ENCODE measurements around the gene CYFIP2. TPM values are rescaled to one million over a fixed set of nuclear protein-coding genes. Genes with fewer than 3 reads are reported as not detected.

Gene CYFIP2
- total RNA-seq, 6 experiments from 2014 or later = 7.1 to 20.0 (median 9.7) TPM

DNA sequence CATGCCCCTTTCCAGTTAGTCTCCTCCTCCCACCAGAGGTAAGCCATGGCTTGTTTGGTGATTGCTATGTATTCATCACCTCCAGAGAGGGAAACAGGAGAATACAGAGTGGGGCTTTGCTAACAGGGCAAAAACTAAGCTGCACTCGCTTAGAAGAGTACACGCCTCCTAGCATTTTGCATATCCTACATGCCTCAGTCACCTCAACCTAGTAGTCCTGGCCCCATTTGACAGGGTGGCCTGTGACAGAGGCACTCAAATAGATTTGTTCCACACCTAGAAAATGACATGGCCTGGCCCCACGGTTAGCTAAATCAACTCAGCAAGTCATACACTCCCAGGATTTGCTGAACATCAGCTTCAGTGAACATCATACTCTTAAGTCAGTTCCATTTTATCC is 90.7 kb downstream of the CYFIP2 start:
- Mint-ChIP-seq H3K27ac (no peak overlapping the region), H3K27me3 (ENCODE audit: insufficient read depth) (no peaks in the 10 kb centered on the region)
- no peak for DNase-seq

DNA sequence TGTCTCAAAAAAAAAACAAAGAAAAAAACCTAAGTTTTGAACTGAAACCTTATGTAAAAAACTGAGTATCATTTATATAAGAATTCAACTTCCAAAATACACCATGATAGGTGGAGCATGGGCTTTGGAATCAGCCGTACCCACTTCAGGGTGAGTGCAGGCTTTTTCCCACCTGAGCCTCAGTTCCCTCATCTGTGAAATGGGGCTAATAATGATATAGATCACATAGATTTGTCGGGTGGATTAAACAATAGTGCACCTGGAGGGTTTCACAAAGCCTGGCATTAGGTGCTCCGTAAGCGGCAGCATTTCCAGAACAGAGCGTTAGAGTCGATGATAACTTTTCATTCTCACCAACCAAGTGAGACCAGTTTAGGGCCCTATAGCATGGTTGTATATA is 91.9 kb downstream of the CYFIP2 start:
- Mint-ChIP-seq H3K4me3 (no peak overlapping the region), H3K27me3 (ENCODE audit: insufficient read depth) (no peaks in the 10 kb centered on the region), H3K36me3 (ENCODE audit: low read depth) (peaks cover 5% of the 10 kb centered on the region; the same call in 1 of the 2 replicates), H3K27ac (no peak overlapping the region), H3K4me1 (ENCODE audit: low read depth) (peaks cover 23% of the 10 kb centered on the region), H3K9me3 (no peaks in the 10 kb centered on the region)
- DNase-seq = no peak
- TF ChIP-seq CTCF (IDR thresholded peaks at IDR 0.05) = no peak

More for the DNA sequence above, 90.7 kb downstream of the CYFIP2 start:
- Mint-ChIP-seq H3K36me3 (ENCODE audit: low read depth) (peaks cover 5% of the 10 kb centered on the region; the same call in 1 of the 2 replicates), H3K4me3 (no peak overlapping the region), H3K4me1 (ENCODE audit: low read depth) (peaks cover 11% of the 10 kb centered on the region), H3K9me3 (no peaks in the 10 kb centered on the region)
- no peak for TF ChIP-seq CTCF (IDR thresholded peaks at IDR 0.05)

GRCh38 chr5:157358871-157359270 is 92.9 kb downstream of the CYFIP2 start:
- Mint-ChIP-seq H3K27me3 (ENCODE audit: insufficient read depth) (no peaks in the 10 kb centered on the region), H3K27ac (no peak overlapping the region), H3K4me1 (ENCODE audit: low read depth) (peaks cover 28% of the 10 kb centered on the region), H3K9me3 (no peaks in the 10 kb centered on the region), H3K36me3 (ENCODE audit: low read depth) (peaks cover 5% of the 10 kb centered on the region; the same call in 1 of the 2 replicates), H3K4me3 (no peak overlapping the region)
- TF ChIP-seq CTCF (IDR thresholded peaks at IDR 0.05) = no peak
- DNase-seq = no peak

GRCh38 chr5:157359356-157360055 is 93.6 kb downstream of the CYFIP2 start:
- Mint-ChIP-seq H3K4me3 (no peak overlapping the region), H3K27me3 (ENCODE audit: insufficient read depth) (no peaks in the 10 kb centered on the region), H3K9me3 (no peaks in the 10 kb centered on the region), H3K36me3 (ENCODE audit: low read depth) (peaks cover 5% of the 10 kb centered on the region; the same call in 1 of the 2 replicates), H3K27ac (no peak overlapping the region), H3K4me1 (ENCODE audit: low read depth) (peaks cover 28% of the 10 kb centered on the region)
- DNase-seq = no peak
- no peak for TF ChIP-seq CTCF (IDR thresholded peaks at IDR 0.05)

DNA sequence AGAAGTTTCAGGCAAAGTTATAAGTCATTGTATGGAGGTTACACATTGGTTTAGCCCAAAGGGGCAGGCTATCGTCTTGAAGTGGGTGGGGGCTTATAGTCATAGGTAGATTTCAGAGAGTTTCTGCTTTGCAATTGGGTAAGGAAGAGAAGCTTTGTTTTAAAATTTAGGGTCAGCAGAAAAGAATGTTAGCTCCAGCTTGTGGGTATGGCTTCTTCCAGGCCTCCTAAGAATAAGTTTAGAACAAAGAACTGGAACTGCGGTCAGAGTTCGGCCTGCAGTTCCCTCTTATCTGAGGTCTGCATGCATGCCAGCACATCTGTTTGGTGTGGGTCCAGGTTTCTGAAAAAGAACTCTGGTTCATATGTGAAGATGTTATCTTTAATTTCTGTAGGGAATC is 96.1 kb downstream of the CYFIP2 start:
- Mint-ChIP-seq H3K27me3 (ENCODE audit: insufficient read depth) (no peaks in the 10 kb centered on the region), H3K27ac (no peak overlapping the region), H3K4me3 (no peak overlapping the region), H3K36me3 (ENCODE audit: low read depth) (peaks cover 5% of the 10 kb centered on the region; the same call in 1 of the 2 replicates), H3K4me1 (ENCODE audit: low read depth) (peaks cover 45% of the 10 kb centered on the region), H3K9me3 (no peaks in the 10 kb centered on the region)
- TF ChIP-seq CTCF (IDR thresholded peaks at IDR 0.05) = no peak
- DNase-seq = no peak

All from HFFc6 (cell line).